Measurements from ENCODE around the gene MAN1C1. TPM values are rescaled to one million over a fixed set of nuclear protein-coding genes. Genes with fewer than 3 reads are reported as not detected.

The MAN1C1 gene
- total RNA-seq, 1 experiment from 2014 or later = 9.3 TPM

DNA sequence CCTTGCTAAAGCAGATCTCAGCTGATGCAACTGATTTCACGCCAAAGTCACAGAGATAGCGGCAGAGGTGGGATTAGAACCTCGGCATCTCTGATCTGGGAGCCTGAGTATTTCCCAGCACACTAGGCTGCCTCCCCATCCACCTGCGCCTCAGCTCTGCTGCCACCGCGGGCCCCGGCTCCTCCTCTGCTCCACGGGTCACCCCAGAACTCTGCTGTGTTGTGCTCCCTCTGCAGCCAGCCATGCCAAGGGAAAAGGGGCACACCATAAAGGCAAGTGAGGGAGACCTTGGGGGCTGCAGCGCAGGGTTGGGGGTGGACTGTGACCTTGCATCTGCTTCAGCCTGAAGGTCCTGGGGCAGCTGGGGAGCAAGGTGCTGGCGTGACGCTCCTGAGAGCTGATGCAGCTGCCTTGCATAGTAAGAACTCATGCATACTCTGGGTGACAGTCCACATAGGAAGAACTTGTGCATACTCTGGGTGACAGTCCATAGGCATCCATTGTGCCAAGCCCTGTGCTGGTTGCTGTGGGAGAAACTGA lies 68.7 kb downstream of the MAN1C1 start:
- Mint-ChIP-seq H3K27ac (peak overlapping the region in 1 of 3 experiments; percentile 41; a peak in 2 of 7 replicates), H3K4me1 (no peaks in the 10 kb centered on the region), H3K27me3 (ENCODE audit: low read depth) (no peaks in the 10 kb centered on the region), H3K9me3 (no peaks in the 10 kb centered on the region), H3K4me3 (no peak overlapping the region; a peak in 1 of 5 replicates), H3K36me3 (ENCODE audit: insufficient read depth in 1 of 3, low read depth in 3 of 3) (no peaks in the 10 kb centered on the region)
- Histone ChIP-seq H3K4ac (ENCODE audit: low read depth, low read length) (no peak overlapping the region), H4K20me1 (ENCODE audit: control insufficient read depth, insufficient read depth, insufficient read length) (no peaks in the 10 kb centered on the region), H3T11ph (ENCODE audit: low read length) (no peak overlapping the region), H3K27ac (ENCODE audit: insufficient read length, low read depth, low read length) (no peak overlapping the region), H2BK12ac (ENCODE audit: insufficient read length, low read depth, low read length) (no peak overlapping the region), H3K79me2 (ENCODE audit: insufficient read depth, low read length) (no peaks in the 10 kb centered on the region), H4K5ac (ENCODE audit: insufficient read length, low read depth, low read length) (no peak overlapping the region), H3K23me2 (ENCODE audit: insufficient read length, low read depth, low read length, poor library complexity, severe bottlenecking) (no peaks in the 10 kb centered on the region), H3K9me3 (ENCODE audit: control insufficient read depth, low read depth, low read length) (no peaks in the 10 kb centered on the region), H2AK5ac (ENCODE audit: insufficient read length, low read length) (no peak overlapping the region), H3K56ac (ENCODE audit: insufficient read length, low read depth, low read length) (no peak overlapping the region), H3K4me2 (ENCODE audit: insufficient read depth, insufficient read length, low read length) (no peak overlapping the region), H2BK5ac (ENCODE audit: insufficient read length, low read length) (no peak overlapping the region), H3K4me1 (ENCODE audit: insufficient read depth, low read length) (no peaks in the 10 kb centered on the region), H3K23ac (ENCODE audit: insufficient read length, low read depth, low read length) (no peak overlapping the region), H3K27me3 (ENCODE audit: insufficient read depth, low read length) (no peaks in the 10 kb centered on the region), H2BK20ac (ENCODE audit: low read depth, low read length, poor library complexity, severe bottlenecking) (no peak overlapping the region), H3K79me1 (ENCODE audit: insufficient read depth, low read depth, low read length, poor library complexity, severe bottlenecking) (no peaks in the 10 kb centered on the region), H3K9ac (ENCODE audit: extremely low read depth, insufficient read length, low read length) (no peak overlapping the region), H2BK120ac (ENCODE audit: low read depth, low read length, poor library complexity, severe bottlenecking) (no peak overlapping the region), H3K14ac (ENCODE audit: insufficient read depth, low read length) (no peak overlapping the region; the same call in 1 of the 2 replicates), H4K8ac (replicated peaks; ENCODE audit: insufficient read length, low read depth, low read length) (no peak overlapping the region), H3K18ac (ENCODE audit: insufficient read length, low read depth, low read length) (no peak overlapping the region), H2BK15ac (ENCODE audit: low read depth, low read length) (no peak overlapping the region), H2AFZ (ENCODE audit: low read length) (no peak overlapping the region), H4K91ac (ENCODE audit: insufficient read length, low read depth, low read length) (no peak overlapping the region)
- no peak for DNase-seq
- no CpG with 5 or more reads among the region's 11 CpGs for WGBS (ENCODE audit: extremely low coverage, insufficient read length, low lambda C conversion rate)
- TF ChIP-seq, protein P1, sequence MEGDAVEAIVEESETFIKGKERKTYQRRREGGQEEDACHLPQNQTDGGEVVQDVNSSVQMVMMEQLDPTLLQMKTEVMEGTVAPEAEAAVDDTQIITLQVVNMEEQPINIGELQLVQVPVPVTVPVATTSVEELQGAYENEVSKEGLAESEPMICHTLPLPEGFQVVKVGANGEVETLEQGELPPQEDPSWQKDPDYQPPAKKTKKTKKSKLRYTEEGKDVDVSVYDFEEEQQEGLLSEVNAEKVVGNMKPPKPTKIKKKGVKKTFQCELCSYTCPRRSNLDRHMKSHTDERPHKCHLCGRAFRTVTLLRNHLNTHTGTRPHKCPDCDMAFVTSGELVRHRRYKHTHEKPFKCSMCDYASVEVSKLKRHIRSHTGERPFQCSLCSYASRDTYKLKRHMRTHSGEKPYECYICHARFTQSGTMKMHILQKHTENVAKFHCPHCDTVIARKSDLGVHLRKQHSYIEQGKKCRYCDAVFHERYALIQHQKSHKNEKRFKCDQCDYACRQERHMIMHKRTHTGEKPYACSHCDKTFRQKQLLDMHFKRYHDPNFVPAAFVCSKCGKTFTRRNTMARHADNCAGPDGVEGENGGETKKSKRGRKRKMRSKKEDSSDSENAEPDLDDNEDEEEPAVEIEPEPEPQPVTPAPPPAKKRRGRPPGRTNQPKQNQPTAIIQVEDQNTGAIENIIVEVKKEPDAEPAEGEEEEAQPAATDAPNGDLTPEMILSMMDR (conservative IDR thresholded peaks at IDR 0.05) = no peak
